Trophoblast cell (in vitro differentiated cells and primary cell): Measurements from ENCODE around the gene CSTF2.
A peak's percentile ranks its signal among the peaks of the same experiment; 100 is the strongest.

Experiments
- DNase-seq, 2 donors: peaks; one replicate each; pipeline ENCODE4 v3.0.0-alpha.2; 2016
- H2AFZ ChIP-seq: 2 replicates; pipeline ENCODE4 v1.6.1; 2013; ENCODE audit warnings: low read length, moderate library complexity, mild to moderate bottlenecking; ENCODE audit not compliant: insufficient read depth, poor library complexity
- H2AK5ac ChIP-seq: 2 replicates; pipeline ENCODE4 v1.6.1; 2013; ENCODE audit warnings: mild to moderate bottlenecking, low read length
- H2BK120ac ChIP-seq: 2 replicates; pipeline ENCODE4 v1.6.1; 2013; ENCODE audit warnings: low read length, mild to moderate bottlenecking, moderate library complexity; ENCODE audit not compliant: insufficient read depth, poor library complexity
- H2BK12ac ChIP-seq: 2 replicates; pipeline ENCODE4 v1.6.1; 2013; ENCODE audit warnings: mild to moderate bottlenecking, low read length, moderate library complexity
- H2BK5ac ChIP-seq: 2 replicates; pipeline ENCODE4 v1.6.1; 2013; ENCODE audit warnings: low read length, low read depth, moderate library complexity, mild to moderate bottlenecking; ENCODE audit not compliant: poor library complexity
- H3K14ac ChIP-seq: 2 replicates; pipeline ENCODE4 v1.6.1; 2013; ENCODE audit warnings: mild to moderate bottlenecking, low read length
- H3K18ac ChIP-seq: 2 replicates; pipeline ENCODE4 v1.6.1; 2013; ENCODE audit warnings: mild to moderate bottlenecking, low read length
- H3K23ac ChIP-seq: 2 replicates; pipeline ENCODE4 v1.6.1; 2013; ENCODE audit warnings: low read length
- H3K27ac ChIP-seq: 2 replicates; pipeline ENCODE4 v1.5.1; 2013; ENCODE audit warnings: low read depth, mild to moderate bottlenecking, inconsistent platforms, low read length, moderate library complexity
- H3K27me3 ChIP-seq: 2 replicates; pipeline ENCODE4 v1.6.1; 2013; ENCODE audit warnings: inconsistent platforms, mild to moderate bottlenecking, low read length, moderate library complexity; ENCODE audit not compliant: insufficient read depth
- H3K36me3 ChIP-seq, 2 experiments: 1 replicate in 1 of 2; 2 replicates in 1 of 2; pipeline ENCODE4 v1.6.1; 2013; ENCODE audit warnings: low read length in 2 of 2, mild to moderate bottlenecking in 2 of 2, moderate library complexity in 1 of 2; ENCODE audit not compliant: insufficient read depth in 2 of 2, control insufficient read depth in 1 of 2
- H3K4ac ChIP-seq: 2 replicates; pipeline ENCODE4 v1.6.1; 2013; ENCODE audit warnings: low read depth, mild to moderate bottlenecking, low read length, moderate library complexity
- H3K4me1 ChIP-seq, 2 experiments: 1 replicate in 1 of 2; 2 replicates in 1 of 2; pipeline ENCODE4 v1.6.1; 2013; ENCODE audit warnings: low read length in 2 of 2, mild to moderate bottlenecking in 2 of 2, moderate library complexity in 1 of 2; ENCODE audit not compliant: insufficient read depth in 2 of 2, control insufficient read depth in 1 of 2
- H3K4me2 ChIP-seq: 2 replicates; pipeline ENCODE4 v1.6.1; 2013; ENCODE audit warnings: inconsistent platforms, mild to moderate bottlenecking, low read length, moderate library complexity
- H3K4me3 ChIP-seq: 2 replicates; pipeline ENCODE4 v1.5.1; 2013; ENCODE audit warnings: mild to moderate bottlenecking, low read depth, low read length, inconsistent platforms
- H3K79me1 ChIP-seq: one replicate; pipeline ENCODE4 v1.6.1; 2013; ENCODE audit warnings: low read length
- H3K79me2 ChIP-seq: 2 replicates; pipeline ENCODE4 v1.6.1; 2013; ENCODE audit warnings: low read length, mild to moderate bottlenecking; ENCODE audit not compliant: control insufficient read depth, insufficient read depth, poor library complexity
- H3K9ac ChIP-seq: 2 replicates; pipeline ENCODE4 v1.6.1; 2013; ENCODE audit warnings: mild to moderate bottlenecking, low read length
- H3K9me3 ChIP-seq: 2 replicates; pipeline ENCODE4 v1.6.1; 2013; ENCODE audit warnings: low read depth, mild to moderate bottlenecking, control low read depth, inconsistent platforms, low read length; ENCODE audit not compliant: insufficient read depth
- H4K12ac ChIP-seq: 2 replicates; pipeline ENCODE4 v1.6.1; 2013; ENCODE audit warnings: low read depth, mild to moderate bottlenecking, low read length, moderate library complexity
- H4K8ac ChIP-seq: 2 replicates; pipeline ENCODE4 v1.6.1; 2013; ENCODE audit warnings: low read depth, mild to moderate bottlenecking, low read length, moderate library complexity
- H4K91ac ChIP-seq: one replicate; pipeline ENCODE4 v1.6.1; 2013; ENCODE audit warnings: low read depth, mild to moderate bottlenecking, low read length, moderate library complexity
- WGBS: extraction: QIAGEN DNeasy Blood & Tissue Kit; methylation state at CpG from one replicate; pipeline ENCODE4 v1.1.7; 2013; ENCODE audit warnings: missing lambda C conversion rate; ENCODE audit not compliant: insufficient read length, insufficient coverage; ENCODE audit errors: extremely low coverage; 5-methylcytosine and 5-hydroxymethylcytosine counted together

The CSTF2 gene

DNA sequence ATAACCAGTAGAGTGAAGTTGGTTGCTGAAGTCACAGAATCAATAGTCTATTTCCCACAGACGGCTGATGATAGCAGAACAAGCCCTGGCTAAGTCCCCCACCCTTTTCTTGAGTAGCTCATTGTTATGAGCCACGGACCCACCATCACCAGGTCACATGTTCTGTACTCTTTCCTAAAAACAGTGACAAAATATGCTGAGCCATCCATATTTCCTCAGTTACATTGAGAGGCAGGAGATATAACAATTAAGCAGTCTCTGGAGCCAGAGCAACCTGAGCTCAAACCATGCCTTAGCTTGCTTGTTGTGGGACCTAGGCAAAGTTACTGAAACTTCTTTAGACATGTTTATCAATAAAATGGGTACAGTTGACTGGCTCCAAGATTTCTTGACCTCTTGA is 2.9 kb upstream of the CSTF2 start:
- Histone ChIP-seq H3K14ac (no peak overlapping the region), H3K4me2 (no peak overlapping the region), H3K23ac (no peak overlapping the region), H3K36me3 (peaks cover 0 to 2% of the 10 kb centered on the region in 2 experiments), H3K4me3 (no peak overlapping the region), H2BK12ac (no peak overlapping the region), H3K4ac (no peak overlapping the region), H2AFZ (no peak overlapping the region), H2AK5ac (no peak overlapping the region), H4K8ac (no peak overlapping the region), H3K27ac (no peak overlapping the region), H4K91ac (no peak overlapping the region), H2BK5ac (no peak overlapping the region), H3K9me3 (no peaks in the 10 kb centered on the region), H4K12ac (no peak overlapping the region), H3K79me2 (no peaks in the 10 kb centered on the region), H2BK120ac (no peak overlapping the region), H3K9ac (no peak overlapping the region), H3K79me1 (peaks cover 2% of the 10 kb centered on the region), H3K27me3 (no peaks in the 10 kb centered on the region), H3K18ac (no peak overlapping the region), H3K4me1 (peaks cover 0 to 7% of the 10 kb centered on the region in 2 experiments)
- no CpG with 5 or more reads among the region's 2 CpGs for WGBS
- DNase-seq = no peak

DNA sequence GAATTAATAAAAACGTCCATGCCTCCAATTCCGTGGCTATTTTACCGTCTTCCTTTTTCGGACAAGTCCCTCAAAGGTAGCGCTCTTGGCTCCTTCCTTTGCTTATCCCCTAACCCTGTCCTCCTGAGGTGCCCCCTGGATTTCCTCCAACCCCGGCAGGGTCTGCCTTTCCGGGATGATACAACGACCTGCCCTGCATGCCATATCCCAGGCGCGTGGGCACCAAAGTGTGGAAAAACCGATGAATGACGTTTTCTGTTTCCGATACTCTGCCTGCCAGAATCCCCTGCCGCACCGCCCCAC is 706 bp upstream of the CSTF2 start:
- peaks cover 2% of the 10 kb centered on the region for H3K79me1 ChIP-seq
- H2BK12ac ChIP-seq = no peak overlapping the region
- H3K4ac ChIP-seq = no peak overlapping the region
- no peak overlapping the region for H3K27ac ChIP-seq
- peak overlapping the region; percentile 89 for H2AFZ ChIP-seq
- no peak overlapping the region for H2AK5ac ChIP-seq
- H3K27me3 ChIP-seq = no peaks in the 10 kb centered on the region
- peak overlapping the region; percentile 33 for H4K91ac ChIP-seq
- peaks cover 4 to 10% of the 10 kb centered on the region in 2 experiments for H3K36me3 ChIP-seq
- WGBS = no CpG with 5 or more reads among the region's 15 CpGs
- no peak overlapping the region for H2BK5ac ChIP-seq
- H4K12ac ChIP-seq = peak overlapping the region; percentile 64
- no peak overlapping the region for H3K14ac ChIP-seq
- DNase-seq = no peak
- H3K18ac ChIP-seq = no peak overlapping the region
- H3K9ac ChIP-seq = no peak overlapping the region
- H3K4me2 ChIP-seq = peak overlapping the region; percentile 85
- peak overlapping the region; percentile 46 for H4K8ac ChIP-seq
- H3K79me2 ChIP-seq = no peaks in the 10 kb centered on the region
- H3K23ac ChIP-seq = no peak overlapping the region
- peaks cover 0 to 3% of the 10 kb centered on the region in 2 experiments for H3K4me1 ChIP-seq
- H2BK120ac ChIP-seq = no peak overlapping the region
- no peaks in the 10 kb centered on the region for H3K9me3 ChIP-seq
- H3K4me3 ChIP-seq = peak overlapping the region; percentile 20

DNA sequence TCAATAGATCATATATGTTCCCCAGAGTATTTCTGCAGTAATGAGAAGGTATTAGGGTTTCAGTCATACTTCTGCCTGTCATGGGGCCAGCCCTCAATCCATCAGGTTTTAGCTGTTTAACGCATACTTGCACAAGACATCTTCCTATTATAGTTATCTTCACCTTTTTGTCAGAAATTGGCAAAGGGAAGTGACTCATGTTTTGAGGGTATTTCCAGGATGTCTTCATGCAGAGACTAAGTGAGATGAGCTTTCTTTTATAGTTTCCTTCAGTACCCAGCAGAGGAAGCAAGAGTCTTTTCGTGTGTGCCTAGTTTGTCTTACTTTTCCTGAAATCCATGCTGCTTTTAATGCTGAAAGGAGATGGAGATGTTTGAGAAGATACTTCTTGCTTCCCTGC is 9.5 kb downstream of the CSTF2 start:
- WGBS = no CpG with 5 or more reads among the region's 2 CpGs
- Histone ChIP-seq H3K79me1 (no peaks in the 10 kb centered on the region), H2AK5ac (no peak overlapping the region), H4K12ac (no peak overlapping the region), H3K9ac (no peak overlapping the region), H2BK5ac (no peak overlapping the region), H3K36me3 (peaks cover 9 to 17% of the 10 kb centered on the region in 2 experiments), H3K4me1 (no peaks in the 10 kb centered on the region), H4K91ac (no peak overlapping the region), H3K4ac (no peak overlapping the region), H2AFZ (no peak overlapping the region), H3K14ac (no peak overlapping the region), H3K79me2 (no peaks in the 10 kb centered on the region), H3K4me3 (no peak overlapping the region), H2BK12ac (no peak overlapping the region), H3K18ac (no peak overlapping the region), H3K23ac (no peak overlapping the region), H2BK120ac (no peak overlapping the region), H3K9me3 (no peaks in the 10 kb centered on the region), H4K8ac (no peak overlapping the region), H3K27ac (no peak overlapping the region), H3K4me2 (no peak overlapping the region), H3K27me3 (no peaks in the 10 kb centered on the region)
- DNase-seq = peak in 1 of 2 donors; percentile 21

GRCh38 chrX:100830143-100830542 is 10.0 kb downstream of the CSTF2 start:
- peaks cover 11 to 17% of the 10 kb centered on the region in 2 experiments for H3K36me3 ChIP-seq
- H2BK5ac ChIP-seq = no peak overlapping the region
- no peaks in the 10 kb centered on the region for H3K4me1 ChIP-seq
- no peak overlapping the region for H2BK120ac ChIP-seq
- no peak for DNase-seq
- H2AFZ ChIP-seq = no peak overlapping the region
- H3K9ac ChIP-seq = no peak overlapping the region
- H3K18ac ChIP-seq = no peak overlapping the region
- no peak overlapping the region for H4K12ac ChIP-seq
- no peaks in the 10 kb centered on the region for H3K79me1 ChIP-seq
- H2AK5ac ChIP-seq = no peak overlapping the region
- H3K79me2 ChIP-seq = no peaks in the 10 kb centered on the region
- H4K91ac ChIP-seq = no peak overlapping the region
- H3K27ac ChIP-seq = no peak overlapping the region
- H3K14ac ChIP-seq = no peak overlapping the region
- no peaks in the 10 kb centered on the region for H3K9me3 ChIP-seq
- H3K4ac ChIP-seq = no peak overlapping the region
- H4K8ac ChIP-seq = no peak overlapping the region
- H3K4me3 ChIP-seq = no peak overlapping the region
- no CpG with 5 or more reads among the region's 5 CpGs for WGBS
- no peak overlapping the region for H3K4me2 ChIP-seq
- no peak overlapping the region for H2BK12ac ChIP-seq
- H3K27me3 ChIP-seq = no peaks in the 10 kb centered on the region
- H3K23ac ChIP-seq = no peak overlapping the region
